ENCODE measurements around the gene BID. TPM values are rescaled to one million over a fixed set of nuclear protein-coding genes. Genes with fewer than 3 reads are reported as not detected.
A peak's percentile ranks its signal among the peaks of the same experiment; 100 is the strongest.

The BID gene
- total RNA-seq, 1 donor from 2014 or later = 16.6 TPM

GRCh38 chr22:17746916-17747315, 27.4 kb downstream of the BID start:
- DNase-seq (ENCODE audit: low spot score) = no peak
- no peaks in the 10 kb centered on the region for H3K36me3 ChIP-seq
- H4K20me1 ChIP-seq (ENCODE audit: low read depth) = peaks cover 6% of the 10 kb centered on the region
- H3K79me2 ChIP-seq (ENCODE audit: low read depth) = no peaks in the 10 kb centered on the region
- no peak overlapping the region for H3K4me3 ChIP-seq
- H3K9me3 Mint-ChIP-seq = no peaks in the 10 kb centered on the region
- H3K4me1 ChIP-seq = peaks cover 11% of the 10 kb centered on the region
- TF ChIP-seq CTCF (IDR thresholded peaks at IDR 0.05) = no peak
- no peak for TF ChIP-seq EZH2phosphoT487 (IDR thresholded peaks at IDR 0.05)
- TF ChIP-seq EZH2 (IDR thresholded peaks at IDR 0.05) = no peak
- H2AFZ ChIP-seq (replicated peaks) = no peak overlapping the region
- H3F3A ChIP-seq (ENCODE audit: low read depth) = peaks cover 10% of the 10 kb centered on the region
- no peaks in the 10 kb centered on the region for H3K36me3 Mint-ChIP-seq
- no peak overlapping the region for H3K4me3 Mint-ChIP-seq
- H3K9me3 ChIP-seq (ENCODE audit: low read depth) = no peaks in the 10 kb centered on the region
- H3K9ac ChIP-seq = no peak overlapping the region
- H3K4me2 ChIP-seq = no peak overlapping the region
- H3K27me3 ChIP-seq = no peaks in the 10 kb centered on the region
- no peak overlapping the region for H3K27ac Mint-ChIP-seq
- H3K27ac ChIP-seq = no peak overlapping the region
- peaks cover 2% of the 10 kb centered on the region for H3K27me3 Mint-ChIP-seq (ENCODE audit: insufficient read depth, low read depth)
- peaks cover 4% of the 10 kb centered on the region for H3K4me1 Mint-ChIP-seq

GRCh38 chr22:17744430-17744829, 29.8 kb downstream of the BID start:
- no peaks in the 10 kb centered on the region for H3K9me3 Mint-ChIP-seq

GRCh38 chr22:17743661-17744411, 30.4 kb downstream of the BID start:
- H3K4me3 ChIP-seq = no peak overlapping the region
- peaks cover 6% of the 10 kb centered on the region for H4K20me1 ChIP-seq (ENCODE audit: low read depth)
- H3K27ac Mint-ChIP-seq = no peak overlapping the region
- no peaks in the 10 kb centered on the region for H3K27me3 Mint-ChIP-seq (ENCODE audit: insufficient read depth, low read depth)
- H3K4me3 Mint-ChIP-seq = no peak overlapping the region
- DNase-seq (ENCODE audit: low spot score) = peak; percentile 33
- peaks cover 5% of the 10 kb centered on the region for H3F3A ChIP-seq (ENCODE audit: low read depth)
- no peaks in the 10 kb centered on the region for H3K36me3 Mint-ChIP-seq
- peaks cover 2% of the 10 kb centered on the region for H3K4me1 Mint-ChIP-seq
- TF ChIP-seq EZH2phosphoT487 (IDR thresholded peaks at IDR 0.05) = no peak
- no peak for TF ChIP-seq EZH2 (IDR thresholded peaks at IDR 0.05)
- no peak for TF ChIP-seq CTCF (IDR thresholded peaks at IDR 0.05)
- no peaks in the 10 kb centered on the region for H3K9me3 ChIP-seq (ENCODE audit: low read depth)
- no peaks in the 10 kb centered on the region for H3K27me3 ChIP-seq
- H3K79me2 ChIP-seq (ENCODE audit: low read depth) = no peaks in the 10 kb centered on the region
- H3K4me2 ChIP-seq = peak overlapping the region; percentile 13
- no peak overlapping the region for H3K27ac ChIP-seq
- no peaks in the 10 kb centered on the region for H3K9me3 Mint-ChIP-seq
- H2AFZ ChIP-seq (replicated peaks) = no peak overlapping the region
- no peaks in the 10 kb centered on the region for H3K36me3 ChIP-seq
- peaks cover 11% of the 10 kb centered on the region for H3K4me1 ChIP-seq
- H3K9ac ChIP-seq = no peak overlapping the region

More at GRCh38 chr22:17744430-17744829, 29.8 kb downstream of the BID start:
- H3K36me3 ChIP-seq = no peaks in the 10 kb centered on the region
- H3K4me2 ChIP-seq = peak overlapping the region; percentile 13
- H3K4me1 Mint-ChIP-seq = peaks cover 2% of the 10 kb centered on the region
- H3K9ac ChIP-seq = no peak overlapping the region
- H3K4me1 ChIP-seq = peaks cover 11% of the 10 kb centered on the region
- H3K27ac Mint-ChIP-seq = no peak overlapping the region
- H3K4me3 Mint-ChIP-seq = no peak overlapping the region
- H3K27me3 Mint-ChIP-seq (ENCODE audit: insufficient read depth, low read depth) = no peaks in the 10 kb centered on the region
- H3K36me3 Mint-ChIP-seq = no peaks in the 10 kb centered on the region
- H2AFZ ChIP-seq (replicated peaks) = no peak overlapping the region
- peaks cover 8% of the 10 kb centered on the region for H3F3A ChIP-seq (ENCODE audit: low read depth)
- DNase-seq (ENCODE audit: low spot score) = no peak
- peaks cover 6% of the 10 kb centered on the region for H4K20me1 ChIP-seq (ENCODE audit: low read depth)
- no peak overlapping the region for H3K4me3 ChIP-seq
- no peaks in the 10 kb centered on the region for H3K27me3 ChIP-seq
- TF ChIP-seq EZH2 (IDR thresholded peaks at IDR 0.05) (no peak), CTCF (IDR thresholded peaks at IDR 0.05) (no peak), EZH2phosphoT487 (IDR thresholded peaks at IDR 0.05) (no peak)
- no peaks in the 10 kb centered on the region for H3K79me2 ChIP-seq (ENCODE audit: low read depth)
- H3K27ac ChIP-seq = no peak overlapping the region
- H3K9me3 ChIP-seq (ENCODE audit: low read depth) = no peaks in the 10 kb centered on the region

All from neural progenitor cell (in vitro differentiated cells).